IMR-90 (cell line): ENCODE data around the gene ZNF750. TPM values are rescaled to one million over a fixed set of nuclear protein-coding genes. Genes with fewer than 3 reads are reported as not detected.

Source experiments
- ATAC-seq: fragments of 200-7000 bp; cut with Tn5 transposase; 2 replicates; pipeline ENCODE4 v1.9.1; 2020; ENCODE audit warnings: low read depth, mild to moderate bottlenecking, moderate library complexity
- BruUV-seq: library from RNA; stranded (reverse); fragments of 400-500 nt; replicated peaks from 2 replicates; lab custom pipeline; 2021; lab: Mats Ljungman, UMichigan
- CTCF ChIA-PET: fragments of 300-600 bp; formaldehyde crosslinking; extraction: SDS; loops from one replicate; lab custom pipeline; 2021; ENCODE audit warnings: antibody characterized with exemption; lab: Yijun Ruan, JAX
- POLR2A ChIA-PET: fragments of 300-600 bp; sonication (Branson Sonifier 250); formaldehyde crosslinking; loops from one replicate; lab custom pipeline; 2022; ENCODE audit warnings: antibody characterized with exemption; ENCODE audit not compliant: unreplicated experiment; lab: Charles Lee
- DNase-seq: peaks from one replicate; pipeline ENCODE4 v3.0.0; 2013
- H2AFZ ChIP-seq: replicated peaks from 2 replicates; pipeline ENCODE3; 2013; ENCODE audit warnings: low read length, mild to moderate bottlenecking; ENCODE audit not compliant: poor library complexity
- H2AK5ac ChIP-seq: 2 replicates; pipeline ENCODE4 v1.6.1; 2013; ENCODE audit warnings: low read depth, low read length, inconsistent platforms
- H2AK9ac ChIP-seq: replicated peaks from 2 replicates; pipeline ENCODE3; 2013; ENCODE audit warnings: mild to moderate bottlenecking, low read depth, low read length, moderate library complexity; ENCODE audit not compliant: poor library complexity
- H2BK120ac ChIP-seq: 2 replicates; pipeline ENCODE4 v1.6.1; 2013; ENCODE audit warnings: low read depth, low read length, inconsistent platforms
- H2BK15ac ChIP-seq: 3 replicates; pipeline ENCODE4 v1.6.1; 2013; ENCODE audit warnings: low read depth, low read length, inconsistent platforms
- H2BK20ac ChIP-seq: 2 replicates; pipeline ENCODE4 v1.6.1; 2013; ENCODE audit warnings: low read depth, mild to moderate bottlenecking, inconsistent platforms, low read length, moderate library complexity
- H2BK5ac ChIP-seq: 2 replicates; pipeline ENCODE4 v1.6.1; 2013; ENCODE audit warnings: mild to moderate bottlenecking, low read depth, low read length, inconsistent platforms; ENCODE audit not compliant: poor library complexity, severe bottlenecking
- H3K14ac ChIP-seq: replicated peaks from 2 replicates; pipeline ENCODE4 v1.6.1; 2013; ENCODE audit warnings: low read depth, low read length, inconsistent platforms
- H3K18ac ChIP-seq: 2 replicates; pipeline ENCODE4 v1.6.1; 2013; ENCODE audit warnings: low read depth, low read length, control low read depth
- H3K23ac ChIP-seq: 2 replicates; pipeline ENCODE4 v1.6.1; 2013; ENCODE audit warnings: low read depth, low read length, inconsistent platforms
- H3K27ac ChIP-seq: 2 replicates; pipeline ENCODE4 v1.5.1; 2013; ENCODE audit warnings: mild to moderate bottlenecking, control low read depth, low read length; ENCODE audit not compliant: insufficient read depth
- H3K27me3 ChIP-seq: 2 replicates; pipeline ENCODE4 v1.6.1; 2013; ENCODE audit warnings: low read length; ENCODE audit not compliant: control insufficient read depth, insufficient read depth
- H3K36me3 ChIP-seq: 2 replicates; pipeline ENCODE4 v1.6.1; 2013; ENCODE audit warnings: low read length, mixed read lengths; ENCODE audit not compliant: control insufficient read depth, insufficient read depth
- H3K4ac ChIP-seq: 2 replicates; pipeline ENCODE4 v1.6.1; 2013; ENCODE audit warnings: low read depth, low read length, inconsistent platforms
- H3K4me1 ChIP-seq: 2 replicates; pipeline ENCODE4 v1.6.1; 2013; ENCODE audit warnings: low read length, mixed read lengths; ENCODE audit not compliant: control insufficient read depth, insufficient read depth
- H3K4me2 ChIP-seq: 2 replicates; pipeline ENCODE4 v1.6.1; 2013; ENCODE audit warnings: low read depth, mild to moderate bottlenecking, control low read depth, low read length, moderate library complexity
- H3K4me3 ChIP-seq: 2 replicates; pipeline ENCODE4 v1.5.1; 2013; ENCODE audit warnings: low read depth, mild to moderate bottlenecking, control low read depth, low read length, moderate library complexity; ENCODE audit not compliant: insufficient read depth
- H3K56ac ChIP-seq: 2 replicates; pipeline ENCODE4 v1.6.1; 2013; ENCODE audit warnings: low read length, inconsistent platforms; ENCODE audit not compliant: insufficient read depth; ENCODE audit errors: extremely low read depth
- H3K79me1 ChIP-seq, 2 experiments: 2 replicates each; pipeline ENCODE4 v1.6.1; 2013; ENCODE audit warnings: low read length in 2 of 2, inconsistent platforms in 1 of 2, low read depth in 1 of 2
- H3K9ac ChIP-seq: 2 replicates; pipeline ENCODE4 v1.6.1; 2013; ENCODE audit warnings: low read depth, low read length, control low read depth
- H3K9me1 ChIP-seq: 2 replicates; pipeline ENCODE4 v1.6.1; 2013; ENCODE audit warnings: low read length, inconsistent platforms; ENCODE audit not compliant: insufficient read depth
- H3K9me3 ChIP-seq: 2 replicates; pipeline ENCODE4 v1.6.1; 2013; ENCODE audit warnings: low read length; ENCODE audit not compliant: control insufficient read depth, insufficient read depth
- H4K20me1 ChIP-seq: 2 replicates; pipeline ENCODE4 v1.6.1; 2013; ENCODE audit warnings: low read length, inconsistent platforms; ENCODE audit not compliant: insufficient read depth
- H4K5ac ChIP-seq: 2 replicates; pipeline ENCODE4 v1.6.1; 2013; ENCODE audit warnings: mild to moderate bottlenecking, low read depth, low read length, control low read depth
- H4K8ac ChIP-seq, 2 experiments: 2 replicates each; pipeline ENCODE4 v1.6.1; 2013; ENCODE audit warnings: low read depth in 2 of 2, low read length in 2 of 2, control low read depth in 1 of 2, inconsistent platforms in 1 of 2
- H4K91ac ChIP-seq: 2 replicates; pipeline ENCODE4 v1.6.1; 2013; ENCODE audit warnings: low read depth, low read length, inconsistent platforms; ENCODE audit not compliant: insufficient read depth
- BHLHE40 ChIP-seq: fragments of 150-350 bp; IDR thresholded peaks from 2 replicates; pipeline ENCODE4 v1.6.1; 2016; ENCODE audit warnings: mild to moderate bottlenecking, low read depth, low read length
- CEBPB ChIP-seq: IDR thresholded peaks from 2 replicates; pipeline ENCODE4 v1.6.1; 2012; ENCODE audit warnings: low read depth, low read length, improper control_type of control experiment
- CHD1 ChIP-seq: IDR thresholded peaks from 2 replicates; pipeline ENCODE4 v1.6.1; 2012; ENCODE audit warnings: low read depth, low read length, improper control_type of control experiment
- CTCF ChIP-seq: conservative IDR thresholded peaks from 2 replicates; pipeline ENCODE4 v1.5.1; 2012; ENCODE audit warnings: mild to moderate bottlenecking, low read depth, low read length, improper control_type of control experiment
- FOS ChIP-seq: fragments of 150-350 bp; IDR thresholded peaks from 2 replicates; pipeline ENCODE4 v1.6.1; 2016; ENCODE audit warnings: low read depth, low read length
- MAFK ChIP-seq: IDR thresholded peaks from 2 replicates; pipeline ENCODE4 v1.6.1; 2012; ENCODE audit warnings: low read depth, low read length, improper control_type of control experiment
- MAZ ChIP-seq: IDR thresholded peaks from 2 replicates; pipeline ENCODE4 v1.6.1; 2012; ENCODE audit warnings: low read depth, mild to moderate bottlenecking, low read length, improper control_type of control experiment, moderate library complexity, borderline replicate concordance
- MXI1 ChIP-seq: IDR thresholded peaks from 2 replicates; pipeline ENCODE4 v1.6.1; 2012; ENCODE audit warnings: low read depth, mild to moderate bottlenecking, low read length, moderate library complexity, borderline replicate concordance
- NFE2L2 ChIP-seq: fragments of 150-350 bp; IDR thresholded peaks from 2 replicates; pipeline ENCODE4 v1.6.1; 2016; ENCODE audit warnings: low read depth, mild to moderate bottlenecking, low read length
- POLR2A ChIP-seq: IDR thresholded peaks from 2 replicates; pipeline ENCODE4 v1.6.1; 2012; ENCODE audit warnings: mild to moderate bottlenecking, low read depth, low read length
- RAD21 ChIP-seq: IDR thresholded peaks from 2 replicates; pipeline ENCODE4 v1.6.1; 2012; ENCODE audit warnings: low read length, improper control_type of control experiment
- RCOR1 ChIP-seq: IDR thresholded peaks from 2 replicates; pipeline ENCODE4 v1.6.1; 2012; ENCODE audit warnings: mild to moderate bottlenecking, low read length, improper control_type of control experiment; ENCODE audit not compliant: insufficient replicate concordance
- RFX5 ChIP-seq: IDR thresholded peaks from 2 replicates; pipeline ENCODE4 v1.8.0; 2012; ENCODE audit warnings: low read depth, mild to moderate bottlenecking, low read length, moderate library complexity
- SMC3 ChIP-seq: fragments of 150-350 bp; IDR thresholded peaks from 2 replicates; pipeline ENCODE4 v1.6.1; 2016; ENCODE audit warnings: low read depth, mild to moderate bottlenecking, antibody characterized with exemption, low read length, moderate library complexity
- WGBS, 2 experiments: methylation state at CpG; one replicate each; pipeline versions ENCODE4 v1.1.5 to v1.1.7; 2013; ENCODE audit warnings: missing lambda C conversion rate in 2 of 2; ENCODE audit not compliant: insufficient read length in 1 of 2; ENCODE audit errors: extremely low coverage in 2 of 2; 5-methylcytosine and 5-hydroxymethylcytosine counted together
- dilution Hi-C: fragments of 300-500 bp; cut with HindIII; formaldehyde crosslinking; loops from one replicate; pipeline ENCODE4 v1.14.3; 2018; ENCODE audit warnings: low sequenced_read_pairs; ENCODE audit not compliant: unreplicated experiment
- in situ Hi-C: fragments of 300-500 bp; cut with MboI; formaldehyde crosslinking; loops from 3 replicates; pipeline ENCODE4 v1.14.3; 2019; ENCODE audit warnings: low sequenced_read_pairs, inconsistent platforms, mixed read lengths
- intact Hi-C: fragments of 100-400 bp; cut with micrococcal nuclease; formaldehyde crosslinking; loops from 2 replicates; pipeline ENCODE4 v1.10.0; 2022
- polyA plus RNA-seq, 3 experiments: library from polyadenylated mRNA; depleted of rRNA; stranded (reverse); fragments of >200 nt; gene quantifications; 2 replicates each; pipeline ENCODE4 v1.2.3, GENCODE V29; 2012; ENCODE audit warnings: low replicate concordance in 1 of 3
- total RNA-seq: library from RNA; depleted of rRNA; stranded (reverse); fragments of >200 nt; gene quantifications from 2 replicates; pipeline ENCODE4 v1.2.3, GENCODE V29; 2012
- TF ChIP-seq, protein P1 (sequence below): fragments of 150-350 bp; IDR thresholded peaks from 2 replicates; pipeline ENCODE4 v1.6.1; 2016; ENCODE audit warnings: low read depth, mild to moderate bottlenecking, low read length, moderate library complexity, borderline replicate concordance
- TF ChIP-seq, protein P2 (sequence below): fragments of 150-350 bp; IDR thresholded peaks from 2 replicates; pipeline ENCODE4 v1.6.1; 2017; ENCODE audit warnings: mild to moderate bottlenecking, antibody characterized with exemption, low read length, low read depth

Gene ZNF750
- total and polyA plus RNA-seq, 2 of the 4 experiments (the other 2 are of a cell fraction), result not detected

DNA sequence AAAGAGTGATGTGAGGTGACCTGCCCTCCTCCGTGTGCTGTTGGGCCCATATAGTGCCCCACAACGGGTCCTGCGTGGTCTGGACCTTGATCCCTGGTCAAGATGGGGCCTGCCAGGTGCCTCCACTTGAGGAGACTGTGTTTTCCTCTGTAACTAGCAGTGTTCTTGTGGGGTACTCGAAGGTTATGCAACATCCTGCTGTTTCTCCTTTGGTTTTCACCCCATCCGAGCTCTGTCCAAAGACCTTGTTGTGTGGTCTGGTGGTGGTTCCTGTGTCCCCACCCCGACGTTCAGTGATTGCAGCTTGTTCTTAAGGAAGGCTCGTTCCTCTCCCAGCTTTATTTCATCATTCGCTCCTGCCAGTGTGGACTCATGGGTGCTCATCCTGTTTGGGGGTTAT is 38.7 kb upstream of the ZNF750 start:
- H2AFZ ChIP-seq, result no peak overlapping the region
- H2BK20ac ChIP-seq, result no peak overlapping the region
- no peaks in the 10 kb centered on the region for H3K27me3 ChIP-seq
- no peaks in the 10 kb centered on the region for H4K20me1 ChIP-seq
- TF ChIP-seq SMC3 (no peak), RCOR1 (no peak), POLR2A (no peak), CEBPB (no peak), MAZ (no peak), NFE2L2 (no peak), CTCF (no peak), BHLHE40 (no peak), CHD1 (no peak), MAFK (no peak), FOS (no peak), RAD21 (no peak), RFX5 (no peak), MXI1 (no peak)
- TF ChIP-seq, protein P1, sequence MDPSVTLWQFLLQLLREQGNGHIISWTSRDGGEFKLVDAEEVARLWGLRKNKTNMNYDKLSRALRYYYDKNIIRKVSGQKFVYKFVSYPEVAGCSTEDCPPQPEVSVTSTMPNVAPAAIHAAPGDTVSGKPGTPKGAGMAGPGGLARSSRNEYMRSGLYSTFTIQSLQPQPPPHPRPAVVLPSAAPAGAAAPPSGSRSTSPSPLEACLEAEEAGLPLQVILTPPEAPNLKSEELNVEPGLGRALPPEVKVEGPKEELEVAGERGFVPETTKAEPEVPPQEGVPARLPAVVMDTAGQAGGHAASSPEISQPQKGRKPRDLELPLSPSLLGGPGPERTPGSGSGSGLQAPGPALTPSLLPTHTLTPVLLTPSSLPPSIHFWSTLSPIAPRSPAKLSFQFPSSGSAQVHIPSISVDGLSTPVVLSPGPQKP, result no peak
- TF ChIP-seq, protein P2, sequence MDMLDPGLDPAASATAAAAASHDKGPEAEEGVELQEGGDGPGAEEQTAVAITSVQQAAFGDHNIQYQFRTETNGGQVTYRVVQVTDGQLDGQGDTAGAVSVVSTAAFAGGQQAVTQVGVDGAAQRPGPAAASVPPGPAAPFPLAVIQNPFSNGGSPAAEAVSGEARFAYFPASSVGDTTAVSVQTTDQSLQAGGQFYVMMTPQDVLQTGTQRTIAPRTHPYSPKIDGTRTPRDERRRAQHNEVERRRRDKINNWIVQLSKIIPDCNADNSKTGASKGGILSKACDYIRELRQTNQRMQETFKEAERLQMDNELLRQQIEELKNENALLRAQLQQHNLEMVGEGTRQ, result no peak
- dilution Hi-C loops (no loop called here), intact Hi-C loops (loop anchor here (5.0 kb wide), 1 partner anchor 96 kb away; no protein-coding TSS in a partner anchor), in situ Hi-C loops (no loop called here)
- H3K18ac ChIP-seq, result no peak overlapping the region
- DNase-seq, result no peak
- no peak for ATAC-seq
- H2BK5ac ChIP-seq, result no peak overlapping the region
- no peaks in the 10 kb centered on the region for H3K9me3 ChIP-seq
- 0 out of 2 replicates have a peak, but pooled peaks cover 3% of the 10 kb centered on the region for H3K9me1 ChIP-seq
- H3K79me1 ChIP-seq, result peaks cover 9 to 40% of the 10 kb centered on the region in 2 experiments; a peak in 2 of 4 replicates
- no peak overlapping the region for H2AK9ac ChIP-seq
- H3K4me1 ChIP-seq, result peaks cover 6% of the 10 kb centered on the region; the same call in 1 of the 2 replicates
- BruUV-seq, result no TSS peak
- no peak overlapping the region for H2BK120ac ChIP-seq
- H3K9ac ChIP-seq, result no peak overlapping the region
- POLR2A ChIA-PET, result no interaction called here
- no peak overlapping the region for H3K56ac ChIP-seq
- H2AK5ac ChIP-seq, result no peak overlapping the region
- CTCF ChIA-PET, result interaction anchor here (0.5 kb wide), 1 partner anchor 64 kb away, joined by 4 read pairs; no protein-coding TSS in a partner anchor
- H3K27ac ChIP-seq, result no peak overlapping the region
- H4K91ac ChIP-seq, result no peak overlapping the region
- no CpG with 5 or more reads among the region's 9 CpGs for WGBS, 2 experiments
- H3K14ac ChIP-seq, result no peak overlapping the region
- no peaks in the 10 kb centered on the region for H3K36me3 ChIP-seq
- no peak overlapping the region for H4K8ac ChIP-seq
- H4K5ac ChIP-seq, result no peak overlapping the region
- H3K4ac ChIP-seq, result no peak overlapping the region
- H2BK15ac ChIP-seq, result no peak overlapping the region
- H3K4me3 ChIP-seq, result no peak overlapping the region
- no peak overlapping the region for H3K4me2 ChIP-seq
- no peak overlapping the region for H3K23ac ChIP-seq
